Hair follicle dermal papilla cell (primary cell): ENCODE measurements around the gene PRB2. TPM values are rescaled to one million over a fixed set of nuclear protein-coding genes. Genes with fewer than 3 reads are reported as not detected.

Source experiments
- total RNA-seq: library from RNA; depleted of rRNA; stranded (reverse); fragments of >200 nt; gene quantifications from 2 replicates; pipeline ENCODE4 v1.2.3, GENCODE V29; 2012

PRB2 gene
- not detected in 2 replicates for total RNA-seq

DNA sequence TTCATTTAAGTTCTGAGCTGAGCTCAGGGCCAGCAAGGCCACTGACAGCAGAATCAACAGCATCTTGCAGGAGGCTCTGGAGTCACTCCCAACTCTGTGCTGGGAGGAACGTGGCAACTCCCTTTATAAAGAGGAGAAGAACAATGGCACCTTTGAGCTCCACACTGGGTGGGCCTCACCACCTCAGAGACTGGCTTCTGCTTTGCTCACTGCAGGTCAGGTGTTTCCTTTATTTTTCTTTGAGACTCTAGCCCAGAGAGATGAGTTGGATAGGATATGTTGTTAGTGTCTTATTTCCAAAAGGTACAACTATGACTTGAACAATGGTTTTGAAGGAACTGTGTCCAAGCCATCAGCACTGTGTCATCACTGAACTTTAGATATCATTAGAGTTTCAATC, at the start of gene PRB2:
Gene PRB2, minus strand, starts transcription at position 101 of the 400 bp plus-strand sequence. Its CDS starts 38 bp downstream, at position 63.

Other genes starting within 250 kb of the PRB2 start
- 5.5 and 5.8 TPM in 2 replicates for gene SMIM10L1, start 224.4 kb downstream of the PRB2 start, total RNA-seq
- gene TAS2R42, start 208.6 kb downstream of the PRB2 start, total RNA-seq: not detected in 2 replicates
- gene PRB3, start 125.9 kb downstream of the PRB2 start, total RNA-seq: not detected in 2 replicates
- gene PRB4, start 85.1 kb downstream of the PRB2 start, total RNA-seq: not detected in 2 replicates